HEK293T (cell line): ENCODE results near the gene BIRC5.
"Not testable (repeated sequence)": the region's sequence is repeated elsewhere in the genome, so short reads cannot be mapped to it uniquely, and the experiment has no call there.

Experiments used
- CTCF ChIA-PET: fragments of 350-600 bp; formaldehyde crosslinking; extraction: SDS; loops from one replicate; lab custom pipeline; 2021; ENCODE audit warnings: antibody characterized with exemption, inconsistent platforms; lab: Yijun Ruan, JAX
- POLR2A ChIA-PET: fragments of 350-600 bp; formaldehyde crosslinking; extraction: SDS; loops from one replicate; lab custom pipeline; 2020; ENCODE audit warnings: antibody characterized with exemption, inconsistent platforms; lab: Yijun Ruan, JAX
- DNase-seq: peaks from one replicate; pipeline ENCODE4 v3.0.0; 2012; ENCODE audit warnings: mixed read lengths; ENCODE audit errors: extremely low spot score
- ARNT ChIP-seq: fragments of 450-650 bp; IDR thresholded peaks from 2 replicates; pipeline ENCODE4 v1.6.1; 2017; ENCODE audit warnings: mild to moderate bottlenecking
- BHLHE40 ChIP-seq: fragments of 450-650 bp; IDR thresholded peaks from 2 replicates; pipeline ENCODE4 v1.6.1; 2016; ENCODE audit warnings: mild to moderate bottlenecking, moderate library complexity, borderline replicate concordance
- CTBP1 ChIP-seq: fragments of 450-650 bp; IDR thresholded peaks from 2 replicates; pipeline ENCODE4 v1.6.1; 2016; ENCODE audit warnings: borderline replicate concordance
- ELF4 ChIP-seq: fragments of 450-650 bp; IDR thresholded peaks from 2 replicates; pipeline ENCODE4 v1.6.1; 2017; ENCODE audit warnings: antibody characterized with exemption
- FOXA1 ChIP-seq: fragments of 450-650 bp; IDR thresholded peaks from 2 replicates; pipeline ENCODE4 v1.6.1; 2016; ENCODE audit warnings: mild to moderate bottlenecking
- FOXK2 ChIP-seq: fragments of 450-650 bp; IDR thresholded peaks from 2 replicates; pipeline ENCODE4 v1.6.1; 2016; ENCODE audit warnings: mild to moderate bottlenecking
- FOXM1 ChIP-seq: fragments of 450-650 bp; IDR thresholded peaks from 2 replicates; pipeline ENCODE4 v1.6.1; 2017; ENCODE audit warnings: mild to moderate bottlenecking, borderline replicate concordance
- HDGF ChIP-seq: fragments of 450-650 bp; IDR thresholded peaks from 2 replicates; pipeline ENCODE4 v1.6.1; 2017; ENCODE audit warnings: antibody characterized with exemption, borderline replicate concordance
- L3MBTL2 ChIP-seq: fragments of 450-650 bp; conservative IDR thresholded peaks from 2 replicates; pipeline ENCODE4 v1.6.1; 2016; ENCODE audit warnings: mild to moderate bottlenecking
- LEF1 ChIP-seq: fragments of 450-650 bp; IDR thresholded peaks from 2 replicates; pipeline ENCODE4 v1.6.1; 2017; ENCODE audit warnings: mild to moderate bottlenecking, borderline replicate concordance
- NFRKB ChIP-seq: fragments of 450-650 bp; IDR thresholded peaks from 2 replicates; pipeline ENCODE4 v1.6.1; 2016; ENCODE audit warnings: mild to moderate bottlenecking, moderate library complexity
- PKNOX1 ChIP-seq: fragments of 450-650 bp; IDR thresholded peaks from 2 replicates; pipeline ENCODE4 v1.6.1; 2016
- SP1 ChIP-seq: fragments of 450-650 bp; IDR thresholded peaks from 2 replicates; pipeline ENCODE4 v1.6.1; 2017
- SUZ12 ChIP-seq: fragments of 450-650 bp; IDR thresholded peaks from 2 replicates; pipeline ENCODE4 v1.6.1; 2016; ENCODE audit warnings: mild to moderate bottlenecking
- TARDBP ChIP-seq: fragments of 450-650 bp; IDR thresholded peaks from 2 replicates; pipeline ENCODE4 v1.6.1; 2016
- ZNF384 ChIP-seq: fragments of 450-650 bp; IDR thresholded peaks from 2 replicates; pipeline ENCODE4 v1.6.1; 2016

BIRC5 gene

GRCh38 chr17:78234261-78234865 is 20.3 kb downstream of the BIRC5 start:
- POLR2A ChIA-PET, result no interaction called here
- no peak for DNase-seq
- TF ChIP-seq ARNT (no peak), ELF4 (no peak), TARDBP (no peak), SP1 (no peak), NFRKB (no peak), ZNF384 (no peak), BHLHE40 (no peak), HDGF (no peak)
- CTCF ChIA-PET, result no interaction called here

- CTCF ChIA-PET, result not testable (repeated sequence)
Observed at GRCh38 chr17:78235022-78235421, 21.0 kb downstream of the BIRC5 start.

GRCh38 chr17:78235885-78236284 is 21.8 kb downstream of the BIRC5 start:
- no peak for DNase-seq
- ChIA-PET POLR2A (no interaction called here), CTCF (no interaction called here)
- TF ChIP-seq BHLHE40 (no peak), NFRKB (no peak), ARNT (no peak), FOXM1 (no peak), FOXK2 (no peak), FOXA1 (no peak), CTBP1 (no peak), TARDBP (no peak)

More at GRCh38 chr17:78235022-78235421, 21.0 kb downstream of the BIRC5 start:
- POLR2A ChIA-PET, DNase-seq: not testable (repeated sequence)

GRCh38 chr17:78236362-78237127 is 22.5 kb downstream of the BIRC5 start:
- POLR2A ChIA-PET, result interaction anchor here (1.6 kb wide), 1 partner anchor 10 kb away, joined by 9 read pairs; no protein-coding TSS in a partner anchor
- CTCF ChIA-PET, result no interaction called here
- TF ChIP-seq HDGF, result no peak
- no peak for TF ChIP-seq FOXM1
- TF ChIP-seq ZNF384, result no peak
- no peak for TF ChIP-seq NFRKB
- TF ChIP-seq SP1, result no peak
- DNase-seq, result no peak

GRCh38 chr17:78237401-78238012 is 23.5 kb downstream of the BIRC5 start:
- DNase-seq, result no peak
- ChIA-PET POLR2A (interaction anchor here (1.3 to 1.8 kb wide), 3 partner anchors 11 to 17 kb away, joined by 4 to 9 read pairs (median 7); no protein-coding TSS in a partner anchor), CTCF (interaction anchor here (2.0 kb wide), 1 partner anchor 13 kb away, joined by 10 read pairs; no protein-coding TSS in a partner anchor)
- TF ChIP-seq CTBP1, result no peak
- TF ChIP-seq FOXA1, result no peak
- no peak for TF ChIP-seq TARDBP
- no peak for TF ChIP-seq ARNT
- no peak for TF ChIP-seq SUZ12
- TF ChIP-seq PKNOX1, result no peak
- no peak for TF ChIP-seq ZNF384
- TF ChIP-seq SP1, result no peak
- TF ChIP-seq L3MBTL2, result no peak
- TF ChIP-seq HDGF, result no peak
- TF ChIP-seq FOXM1, result no peak
- TF ChIP-seq NFRKB, result no peak

GRCh38 chr17:78238823-78239488 is 24.9 kb downstream of the BIRC5 start:
- POLR2A ChIA-PET, result interaction anchor here (1.3 to 1.8 kb wide), 2 partner anchors 10 to 15 kb away, joined by 4 to 7 read pairs; no protein-coding TSS in a partner anchor
- CTCF ChIA-PET, result interaction anchor here (1.0 to 2.0 kb wide), 2 partner anchors 10 to 12 kb away, joined by 3 to 10 read pairs; no protein-coding TSS in a partner anchor
- TF ChIP-seq ARNT, result no peak
- no peak for TF ChIP-seq BHLHE40
- TF ChIP-seq PKNOX1, result no peak
- no peak for TF ChIP-seq FOXA1
- no peak for TF ChIP-seq ZNF384
- TF ChIP-seq NFRKB, result no peak
- no peak for TF ChIP-seq SUZ12
- TF ChIP-seq TARDBP, result no peak
- no peak for TF ChIP-seq L3MBTL2
- TF ChIP-seq FOXK2, result no peak
- TF ChIP-seq SP1, result no peak
- TF ChIP-seq ELF4, result no peak
- no peak for TF ChIP-seq CTBP1
- TF ChIP-seq FOXM1, result no peak
- no peak for TF ChIP-seq HDGF
- no peak for TF ChIP-seq LEF1
- no peak for DNase-seq
